A549 (cell line): Measurements from ENCODE around the gene CBX5. TPM values are rescaled to one million over a fixed set of nuclear protein-coding genes. Genes with fewer than 3 reads are reported as not detected.
"Not testable (repeated sequence)": the region's sequence is repeated elsewhere in the genome, so short reads cannot be mapped to it uniquely, and the experiment has no call there.

Experiments
- ATAC-seq, 2 experiments: fragments of 200-7000 bp in 1 of 2; fragments of >200 bp in 1 of 2; cut with Nextera tagmentation in 1 of 2; cut with Tn5 transposase in 1 of 2; 3 replicates each; pipeline versions ENCODE4 v1.8.0 to v1.9.1; 2018 to 2020; ENCODE audit warnings: mild to moderate bottlenecking in 1 of 2, moderate library complexity in 1 of 2
- CTCF ChIA-PET: fragments of 300-600 bp; sonication (Branson Sonifier 250); formaldehyde crosslinking; extraction: SDS; loops from one replicate; lab custom pipeline; 2021; ENCODE audit warnings: antibody characterized with exemption, inconsistent platforms; lab: Yijun Ruan, JAX
- POLR2A ChIA-PET: fragments of 350-600 bp; formaldehyde crosslinking; extraction: SDS; loops from one replicate; lab custom pipeline; 2021; ENCODE audit warnings: antibody characterized with exemption, inconsistent platforms; lab: Yijun Ruan, JAX
- DNase-seq, 2 experiments: peaks; one replicate each; pipeline versions ENCODE4 v3.0.0 to v3.0.0-alpha.2; 2011 to 2016; ENCODE audit warnings: low read depth in 1 of 2, low spot score in 1 of 2
- FAIRE-seq: peaks from 2 replicates; lab custom pipeline; 2011; peaks lifted over from hg19 to GRCh38; lab: Jason Lieb, UNC
- H3K27ac ChIP-seq, 2 experiments: fragments of >200 bp; sonication (Bioruptor Twin); formaldehyde crosslinking; 3 replicates each; pipeline ENCODE4 v1.5.1; 2016 to 2017
- H3K4me1 ChIP-seq: fragments of >200 bp; sonication (Bioruptor Twin); formaldehyde crosslinking; 3 replicates; pipeline ENCODE4 v1.6.1; 2016
- H3K4me2 ChIP-seq: fragments of >200 bp; sonication (Bioruptor Twin); formaldehyde crosslinking; 3 replicates; pipeline ENCODE4 v1.6.1; 2016
- H3K4me3 ChIP-seq: fragments of >200 bp; sonication (Bioruptor Twin); formaldehyde crosslinking; 3 replicates; pipeline ENCODE4 v1.5.1; 2016
- H3K9me3 ChIP-seq: fragments of >200 bp; sonication (Bioruptor Twin); formaldehyde crosslinking; 3 replicates; pipeline ENCODE4 v1.6.1; 2016
- CEBPB ChIP-seq, 2 experiments: fragments of >200 bp in 1 of 2; sonication (Bioruptor Twin) in 1 of 2; formaldehyde crosslinking in 1 of 2; IDR thresholded peaks; 2 replicates each; pipeline ENCODE4 v1.6.1; 2012 to 2016
- EP300 ChIP-seq, 2 experiments: fragments of >200 bp; sonication (Bioruptor Twin); formaldehyde crosslinking; IDR thresholded peaks; 2 replicates in 1 of 2; 3 replicates in 1 of 2; pipeline ENCODE4 v1.6.1; 2016 to 2017
- ESRRA ChIP-seq: fragments of 150-350 bp; IDR thresholded peaks from 2 replicates; pipeline ENCODE4 v1.6.1; 2014; ENCODE audit warnings: mild to moderate bottlenecking, low read length, borderline replicate concordance
- FOSB ChIP-seq: fragments of 250-450 bp; sonication (Bioruptor Pico); IDR thresholded peaks from 2 replicates; pipeline ENCODE4 v1.5.0; 2020; ENCODE audit warnings: mild to moderate bottlenecking, moderate library complexity
- FOSL2 ChIP-seq, 2 experiments: fragments of 450-650 bp in 1 of 2; fragments of >200 bp in 1 of 2; sonication (Bioruptor Twin) in 1 of 2; formaldehyde crosslinking; IDR thresholded peaks; 2 replicates each; pipeline versions ENCODE4 v1.5.0 to v1.6.1; 2016 to 2020; ENCODE audit warnings: mild to moderate bottlenecking in 1 of 2, moderate library complexity in 1 of 2
- HEYL ChIP-seq: fragments of 250-450 bp; sonication (Bioruptor Pico); IDR thresholded peaks from 2 replicates; pipeline ENCODE4 v1.8.0; 2021; ENCODE audit warnings: mild to moderate bottlenecking, moderate library complexity
- HOXA7 ChIP-seq: fragments of 250-450 bp; sonication (Bioruptor Pico); IDR thresholded peaks from 2 replicates; pipeline ENCODE4 v1.5.0; 2020; ENCODE audit warnings: mild to moderate bottlenecking, moderate library complexity
- KDM1A ChIP-seq: fragments of 200-600 bp; sonication (generic); IDR thresholded peaks from 2 replicates; pipeline ENCODE4 v1.6.1; 2016; ENCODE audit warnings: low read depth, mild to moderate bottlenecking
- MAFK ChIP-seq: fragments of 450-650 bp; IDR thresholded peaks from 2 replicates; pipeline ENCODE4 v1.6.1; 2014; ENCODE audit not compliant: partially characterized antibody
- MYC ChIP-seq: IDR thresholded peaks from 2 replicates; pipeline ENCODE4 v1.6.1; 2012; ENCODE audit warnings: mild to moderate bottlenecking, inconsistent platforms, low read length, improper control_type of control experiment, borderline replicate concordance
- PHF8 ChIP-seq: fragments of 200-600 bp; sonication (generic); IDR thresholded peaks from 2 replicates; pipeline ENCODE4 v1.6.1; 2016; ENCODE audit warnings: low read depth, mild to moderate bottlenecking, antibody characterized with exemption, moderate library complexity, borderline replicate concordance
- POLR2A ChIP-seq: IDR thresholded peaks from 2 replicates; pipeline ENCODE4 v1.6.1; 2012; ENCODE audit warnings: mild to moderate bottlenecking, low read length
- POLR2AphosphoS2 ChIP-seq: conservative IDR thresholded peaks from 2 replicates; pipeline ENCODE4 v1.6.1; 2012; ENCODE audit warnings: low read length, improper control_type of control experiment, inconsistent platforms
- RNF2 ChIP-seq: fragments of 200-600 bp; sonication (generic); IDR thresholded peaks from 2 replicates; pipeline ENCODE4 v1.6.1; 2016; ENCODE audit warnings: low read depth, mild to moderate bottlenecking, antibody characterized with exemption, moderate library complexity, borderline replicate concordance
- SMC3 ChIP-seq: fragments of >200 bp; sonication (Bioruptor Twin); formaldehyde crosslinking; IDR thresholded peaks from 3 replicates; pipeline ENCODE4 v1.6.1; 2018; ENCODE audit warnings: inconsistent platforms
- SREBF2 ChIP-seq: fragments of 450-650 bp; IDR thresholded peaks from 2 replicates; pipeline ENCODE4 v1.6.1; 2014; ENCODE audit warnings: mild to moderate bottlenecking, moderate library complexity
- ZSCAN20 ChIP-seq: fragments of 250-450 bp; sonication (Bioruptor Pico); IDR thresholded peaks from 2 replicates; pipeline ENCODE4 v1.8.0; 2022; ENCODE audit warnings: mild to moderate bottlenecking, moderate library complexity
- WGBS: methylation state at CpG from one replicate; pipeline ENCODE4 v1.1.6; 2017; ENCODE audit errors: missing lambda C conversion rate; 5-methylcytosine and 5-hydroxymethylcytosine counted together
- polyA plus RNA-seq, 4 experiments: library from polyadenylated mRNA; depleted of rRNA in 3 of 4; stranded (reverse); fragments of >200 nt; fragmentation: RNase III in 1 of 4; extraction: RNeasy Plus Mini Kit Qiagen cat#74134 plus additional on column Dnase treatment in 1 of 4; gene quantifications; 2 replicates in 3 of 4; 3 replicates in 1 of 4; pipeline ENCODE4 v1.2.3, GENCODE V29; 2011 to 2017
- TF ChIP-seq, protein P1 (sequence below): fragments of >200 bp; sonication (Bioruptor Twin); formaldehyde crosslinking; IDR thresholded peaks from 3 replicates; pipeline ENCODE4 v1.6.1; 2016
- TF ChIP-seq, protein P2 (sequence below): fragments of 450-650 bp; IDR thresholded peaks from 2 replicates; pipeline ENCODE4 v1.6.1; 2014; ENCODE audit warnings: antibody characterized with exemption
- TF ChIP-seq, protein P3 (sequence below): IDR thresholded peaks from 2 replicates; pipeline ENCODE4 v1.6.1; 2012; ENCODE audit warnings: low read depth, borderline replicate concordance

Gene CBX5
- polyA plus RNA-seq, 2 of the 4 experiments (the other 2 are of a cell fraction): 39.5 to 129 TPM

DNA sequence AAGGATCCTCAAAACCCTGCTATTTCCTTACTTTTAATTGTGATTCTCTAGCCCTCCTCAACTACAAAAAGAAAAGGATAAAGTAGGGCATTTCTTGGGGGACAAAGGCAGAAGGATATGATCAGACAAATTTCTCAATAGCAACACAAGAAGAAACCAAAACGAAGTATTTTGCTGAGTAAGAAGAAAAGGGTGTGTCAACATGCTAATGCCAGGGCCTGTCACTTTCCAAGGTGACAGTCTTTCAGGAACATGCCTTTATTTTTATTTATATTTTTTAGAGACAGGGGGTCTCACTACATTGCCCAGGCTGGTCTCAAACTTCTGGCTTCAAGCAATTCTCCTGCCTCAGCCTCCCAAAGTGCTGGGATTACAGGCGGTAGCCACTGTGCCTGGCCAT is 39.8 kb downstream of the CBX5 start:
- Histone ChIP-seq H3K9me3 (no peaks in the 10 kb centered on the region), H3K27ac (no peak overlapping the region), H3K4me1 (no peaks in the 10 kb centered on the region)
- 76% methylated on average over 2 of the region's 2 CpGs for WGBS
- CTCF ChIA-PET: interaction anchor here (0.8 to 8.4 kb wide), 8 partner anchors 9 to 121 kb away, joined by 3 to 54 read pairs (median 5); partner anchors contain the start of gene COPZ1
- TF ChIP-seq MAFK: peak; percentile 72
- TF ChIP-seq KDM1A: no peak
- TF ChIP-seq, all 56 proteins: peak for 1
- Histone ChIP-seq H3K4me3 (no peak overlapping the region), H3K4me2 (no peak overlapping the region)
- FAIRE-seq: no peak
- no peak for DNase-seq
- ATAC-seq: no peak
- POLR2A ChIA-PET: no interaction called here

DNA sequence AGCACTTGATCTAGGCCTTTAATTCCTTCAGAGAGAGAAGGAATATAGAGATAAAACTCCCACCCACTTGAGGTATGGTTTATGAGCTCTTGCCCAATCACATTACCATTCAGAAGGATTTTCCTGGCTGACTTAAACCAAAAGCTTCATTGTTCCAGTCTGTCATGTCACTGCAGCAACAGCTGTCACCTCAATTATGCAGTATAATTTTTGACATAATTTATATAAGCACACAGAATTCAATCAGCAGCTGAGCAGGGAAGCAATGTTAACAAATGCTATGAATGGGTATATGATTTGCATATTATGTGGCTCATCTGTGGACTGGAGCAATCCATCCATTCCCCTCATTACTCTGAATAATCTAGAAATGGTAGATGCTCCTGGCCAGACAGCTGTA is 40.3 kb downstream of the CBX5 start:
- no peak overlapping the region for H3K4me3 ChIP-seq
- POLR2A ChIA-PET: no interaction called here
- no peak overlapping the region for H3K4me2 ChIP-seq
- CTCF ChIA-PET: interaction anchor here (0.8 to 8.4 kb wide), 6 partner anchors 8 to 121 kb away, joined by 3 to 54 read pairs (median 12); partner anchors contain the start of gene COPZ1
- no peaks in the 10 kb centered on the region for H3K4me1 ChIP-seq
- ATAC-seq (no peak), FAIRE-seq (no peak)
- H3K27ac ChIP-seq: no peak overlapping the region
- no peaks in the 10 kb centered on the region for H3K9me3 ChIP-seq
- TF ChIP-seq HOXA7 (CRISPR knock-in tag) (no peak), PHF8 (no peak), CEBPB (IDR thresholded peaks at IDR 0.05) (no peak), MYC (no peak), FOSL2 (IDR thresholded peaks at IDR 0.05) (no peak), FOSL2 (CRISPR knock-in tag; IDR thresholded peaks at IDR 0.05) (no peak), KDM1A (no peak), ZSCAN20 (no peak), MAFK (no peak)
- TF ChIP-seq, protein P1, sequence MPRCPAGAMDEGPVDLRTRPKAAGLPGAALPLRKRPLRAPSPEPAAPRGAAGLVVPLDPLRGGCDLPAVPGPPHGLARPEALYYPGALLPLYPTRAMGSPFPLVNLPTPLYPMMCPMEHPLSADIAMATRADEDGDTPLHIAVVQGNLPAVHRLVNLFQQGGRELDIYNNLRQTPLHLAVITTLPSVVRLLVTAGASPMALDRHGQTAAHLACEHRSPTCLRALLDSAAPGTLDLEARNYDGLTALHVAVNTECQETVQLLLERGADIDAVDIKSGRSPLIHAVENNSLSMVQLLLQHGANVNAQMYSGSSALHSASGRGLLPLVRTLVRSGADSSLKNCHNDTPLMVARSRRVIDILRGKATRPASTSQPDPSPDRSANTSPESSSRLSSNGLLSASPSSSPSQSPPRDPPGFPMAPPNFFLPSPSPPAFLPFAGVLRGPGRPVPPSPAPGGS: no peak
- TF ChIP-seq, protein P2, sequence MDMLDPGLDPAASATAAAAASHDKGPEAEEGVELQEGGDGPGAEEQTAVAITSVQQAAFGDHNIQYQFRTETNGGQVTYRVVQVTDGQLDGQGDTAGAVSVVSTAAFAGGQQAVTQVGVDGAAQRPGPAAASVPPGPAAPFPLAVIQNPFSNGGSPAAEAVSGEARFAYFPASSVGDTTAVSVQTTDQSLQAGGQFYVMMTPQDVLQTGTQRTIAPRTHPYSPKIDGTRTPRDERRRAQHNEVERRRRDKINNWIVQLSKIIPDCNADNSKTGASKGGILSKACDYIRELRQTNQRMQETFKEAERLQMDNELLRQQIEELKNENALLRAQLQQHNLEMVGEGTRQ: no peak
- TF ChIP-seq, all 56 proteins: peak for 0
- DNase-seq: no peak

DNA sequence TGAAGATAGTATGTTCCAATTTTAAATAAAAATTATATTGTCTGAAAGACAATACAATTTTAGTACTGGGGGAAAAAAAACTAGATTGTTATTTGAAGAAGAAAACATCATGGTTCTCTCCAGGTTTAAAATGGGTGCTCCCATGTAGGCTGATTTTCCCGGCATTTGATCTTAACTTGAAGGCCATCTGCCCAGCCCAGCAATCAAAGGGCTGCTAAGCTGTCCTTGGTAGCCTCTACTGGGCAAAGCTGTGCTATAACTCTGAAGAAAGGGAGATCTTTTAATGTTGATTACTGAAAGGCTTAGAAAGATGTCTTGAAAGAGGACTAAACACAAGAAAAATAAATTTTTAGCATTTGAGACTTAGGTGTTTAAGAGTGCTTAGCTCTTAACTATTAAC is 41.4 kb downstream of the CBX5 start:
- DNase-seq (no peak), FAIRE-seq (no peak), ATAC-seq (no peak)
- WGBS: 96% methylated on average over 1 of the region's 1 CpG
- Histone ChIP-seq H3K4me2 (no peak overlapping the region), H3K4me3 (no peak overlapping the region), H3K4me1 (no peaks in the 10 kb centered on the region), H3K27ac (no peak overlapping the region), H3K9me3 (no peaks in the 10 kb centered on the region)
- CTCF ChIA-PET: interaction anchor here (1.3 to 8.4 kb wide), 7 partner anchors 13 to 233 kb away, joined by 3 to 54 read pairs (median 4); no protein-coding TSS in a partner anchor
- TF ChIP-seq, protein P3, sequence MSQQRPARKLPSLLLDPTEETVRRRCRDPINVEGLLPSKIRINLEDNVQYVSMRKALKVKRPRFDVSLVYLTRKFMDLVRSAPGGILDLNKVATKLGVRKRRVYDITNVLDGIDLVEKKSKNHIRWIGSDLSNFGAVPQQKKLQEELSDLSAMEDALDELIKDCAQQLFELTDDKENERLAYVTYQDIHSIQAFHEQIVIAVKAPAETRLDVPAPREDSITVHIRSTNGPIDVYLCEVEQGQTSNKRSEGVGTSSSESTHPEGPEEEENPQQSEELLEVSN: no peak
- TF ChIP-seq MAFK (no peak), ESRRA (no peak), EP300 (IDR thresholded peaks at IDR 0.05) (no peak), FOSL2 (IDR thresholded peaks at IDR 0.05) (no peak), FOSL2 (CRISPR knock-in tag; IDR thresholded peaks at IDR 0.05) (no peak), SMC3 (no peak), PHF8 (no peak), RNF2 (no peak)
- POLR2A ChIA-PET: no interaction called here

DNA sequence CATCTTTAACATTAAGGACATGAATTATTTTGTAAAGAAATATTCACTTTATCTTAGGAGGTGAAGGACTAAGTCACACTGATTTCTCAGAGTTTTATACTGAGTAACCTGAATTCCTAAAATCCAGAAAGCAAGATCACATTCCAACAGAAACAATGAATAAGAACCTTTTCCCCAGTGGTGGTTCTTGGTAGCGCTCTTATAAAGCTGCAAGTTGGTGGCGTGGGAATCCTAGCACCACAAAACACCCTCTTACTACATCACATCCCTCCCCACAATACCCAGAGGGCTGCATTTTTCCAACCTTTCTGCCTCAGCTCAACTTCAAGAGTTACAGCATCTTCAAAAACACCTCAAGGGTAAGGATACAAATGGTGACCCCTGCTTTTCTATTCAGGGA is 47.1 kb downstream of the CBX5 start:
- no peak for FAIRE-seq

DNA sequence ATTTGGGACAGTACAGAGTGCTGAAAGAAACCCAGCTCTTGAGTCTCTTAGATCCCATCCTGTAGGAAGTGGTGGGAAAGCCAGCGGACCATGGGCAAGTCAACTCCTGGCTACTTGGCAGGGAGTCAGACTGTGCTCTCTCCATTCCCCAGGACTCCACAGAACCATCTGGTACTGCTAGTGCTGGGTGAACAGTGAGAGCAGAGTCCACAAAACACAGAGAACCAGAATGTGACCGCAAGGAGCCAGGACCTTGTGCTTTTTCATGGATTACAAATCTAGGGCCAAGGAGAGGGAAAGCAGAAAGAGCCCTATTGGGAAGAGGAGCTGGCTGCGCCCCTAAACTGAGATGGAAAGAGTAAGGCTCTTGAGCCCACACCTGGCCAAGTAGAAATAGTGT is 48.7 kb downstream of the CBX5 start:
- H3K27ac ChIP-seq, DNase-seq, H3K4me2 ChIP-seq, POLR2A ChIA-PET, H3K9me3 ChIP-seq, ATAC-seq, H3K4me3 ChIP-seq, FAIRE-seq: not testable (repeated sequence)
- peaks cover 22% of the 10 kb centered on the region for H3K4me1 ChIP-seq
- CTCF ChIA-PET: interaction anchor here (0.8 to 6.2 kb wide), 6 partner anchors 8 to 95 kb away, joined by 3 to 43 read pairs (median 4); no protein-coding TSS in a partner anchor
- WGBS: 99% methylated on average over 3 of the region's 3 CpGs

More for the DNA sequence above, 47.1 kb downstream of the CBX5 start:
- POLR2A ChIA-PET: no interaction called here
- Histone ChIP-seq H3K4me3 (no peak overlapping the region), H3K4me2 (no peak overlapping the region), H3K4me1 (peaks cover 22% of the 10 kb centered on the region)
- TF ChIP-seq RNF2: no peak
- no peak for TF ChIP-seq MAFK
- TF ChIP-seq POLR2A: no peak
- TF ChIP-seq FOSB (CRISPR knock-in tag): no peak
- no peak for TF ChIP-seq SREBF2
- no peak for TF ChIP-seq HEYL (CRISPR knock-in tag)
- no peak for TF ChIP-seq HOXA7 (CRISPR knock-in tag)
- TF ChIP-seq POLR2AphosphoS2: no peak
- TF ChIP-seq, all 56 proteins: peak for 0
- no peak overlapping the region for H3K27ac ChIP-seq
- WGBS: 96% methylated on average over 2 of the region's 2 CpGs
- no peaks in the 10 kb centered on the region for H3K9me3 ChIP-seq
- DNase-seq (no peak), ATAC-seq (no peak)
- CTCF ChIA-PET: interaction anchor here (1.0 to 6.2 kb wide), 3 partner anchors 12 to 146 kb away, joined by 4 to 43 read pairs (median 4); no protein-coding TSS in a partner anchor
